GM10847 (cell line): ENCODE measurements around the gene RIC3.

Experiments
- POLR2A ChIP-seq: IDR thresholded peaks from 2 replicates; pipeline ENCODE4 v1.6.1; 2011; ENCODE audit not compliant: insufficient read length; ENCODE audit errors: extremely low read depth

Gene RIC3

DNA sequence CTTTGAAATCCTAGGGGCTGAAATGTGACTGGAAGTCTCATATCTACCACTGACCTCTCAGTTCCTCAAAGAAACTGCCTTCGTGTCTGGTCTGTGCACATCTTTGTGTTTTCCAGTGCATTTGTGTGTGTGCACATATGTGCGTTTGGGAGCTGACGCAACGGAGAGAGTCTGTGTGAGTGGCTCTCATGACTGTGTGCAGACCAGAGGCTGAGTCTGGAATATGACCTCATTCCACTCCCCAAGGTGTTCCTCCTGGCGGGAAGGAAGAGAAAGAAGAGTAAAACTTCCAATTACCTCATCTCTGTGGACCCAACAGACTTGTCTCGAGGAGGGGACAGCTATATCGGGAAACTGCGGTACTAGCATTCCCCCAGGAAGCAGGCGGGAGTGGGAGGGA, 71.4 kb downstream of the RIC3 start:
- no peak for TF ChIP-seq POLR2A

DNA sequence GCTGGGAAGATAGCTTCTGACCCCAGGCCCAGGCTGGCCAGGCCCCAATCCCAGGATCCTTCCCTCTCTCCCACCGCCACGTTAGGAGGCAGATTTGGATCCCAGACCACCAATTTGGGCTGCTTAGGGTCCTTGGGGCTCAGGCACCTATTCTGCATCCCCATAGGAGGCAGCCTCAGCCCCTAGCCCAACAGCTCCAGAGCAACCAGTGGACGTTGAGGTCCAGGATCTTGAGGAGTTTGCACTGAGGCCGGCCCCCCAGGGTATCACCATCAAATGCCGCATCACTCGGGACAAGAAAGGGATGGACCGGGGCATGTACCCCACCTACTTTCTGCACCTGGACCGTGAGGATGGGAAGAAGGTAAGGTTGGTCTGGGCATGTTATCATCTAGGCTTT, 71.8 kb downstream of the RIC3 start:
- TF ChIP-seq POLR2A = no peak

DNA sequence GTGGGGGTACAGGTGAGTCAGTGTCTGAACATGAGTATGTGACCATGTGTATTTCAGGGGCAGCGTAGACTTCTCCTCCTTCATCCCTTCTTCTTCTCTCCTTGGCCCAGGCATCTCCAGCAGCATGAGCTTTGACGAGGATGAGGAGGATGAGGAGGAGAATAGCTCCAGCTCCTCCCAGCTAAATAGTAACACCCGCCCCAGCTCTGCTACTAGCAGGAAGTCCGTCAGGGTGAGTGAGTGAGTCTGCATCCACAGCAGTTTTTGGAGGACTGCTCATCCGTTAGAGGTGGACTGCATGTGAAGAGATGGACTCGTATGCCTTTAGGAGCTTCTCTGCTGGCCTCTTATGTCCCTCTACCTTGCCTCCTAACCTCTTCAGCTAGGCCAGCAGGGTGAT, 72.2 kb downstream of the RIC3 start:
- TF ChIP-seq POLR2A = no peak

- TF ChIP-seq POLR2A = no peak
Observed at GRCh38 chr11:8095806-8096522, 72.9 kb downstream of the RIC3 start.

DNA sequence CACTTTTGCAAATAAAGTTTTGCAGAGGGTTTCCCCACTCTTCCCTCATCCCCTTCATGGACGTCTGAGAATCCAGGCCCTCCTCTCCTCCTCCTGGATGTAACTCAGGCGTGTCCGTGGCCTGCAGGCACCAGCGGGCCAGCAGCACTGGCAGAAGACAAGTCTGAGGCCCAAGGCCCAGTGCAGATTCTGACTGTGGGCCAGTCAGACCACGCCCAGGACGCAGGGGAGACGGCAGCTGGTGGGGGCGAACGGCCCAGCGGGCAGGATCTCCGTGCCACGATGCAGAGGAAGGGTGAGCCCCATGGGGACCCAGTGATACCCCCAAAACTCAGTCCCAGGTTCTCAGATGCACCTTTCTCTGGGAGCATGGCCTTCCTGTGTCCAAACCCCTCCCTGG, 73.5 kb downstream of the RIC3 start:
- no peak for TF ChIP-seq POLR2A

DNA sequence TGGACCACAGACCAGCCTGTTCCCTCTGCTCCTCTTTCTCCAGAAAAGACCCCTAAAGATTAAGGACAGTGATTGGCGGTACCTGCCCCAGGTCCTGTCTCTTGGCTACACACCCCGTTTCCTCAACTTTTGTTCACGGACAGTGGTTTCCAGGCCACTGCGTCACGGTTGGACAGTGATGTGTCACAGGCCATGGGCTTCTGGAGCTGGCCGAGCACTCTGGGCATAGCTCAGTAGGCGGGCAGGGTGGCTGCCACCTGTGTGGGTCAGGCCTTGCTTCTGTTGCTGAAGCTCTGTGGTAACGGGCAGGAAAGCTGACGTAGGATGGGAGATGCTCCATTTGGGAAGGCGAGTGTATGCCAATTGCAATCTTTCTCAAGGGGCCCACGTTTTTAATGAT, 74.2 kb downstream of the RIC3 start:
- TF ChIP-seq POLR2A = no peak

- TF ChIP-seq POLR2A = no peak
Observed at GRCh38 chr11:8093931-8094575, 74.8 kb downstream of the RIC3 start.

GRCh38 chr11:8092587-8093424, 76.0 kb downstream of the RIC3 start:
- TF ChIP-seq POLR2A = no peak

GRCh38 chr11:8091721-8092120, 77.1 kb downstream of the RIC3 start:
- TF ChIP-seq POLR2A = no peak

GRCh38 chr11:8090756-8091155, 78.1 kb downstream of the RIC3 start:
- no peak for TF ChIP-seq POLR2A

- no peak for TF ChIP-seq POLR2A
Observed at GRCh38 chr11:8089791-8090510, 78.9 kb downstream of the RIC3 start.

GRCh38 chr11:8087756-8088155, 81.1 kb downstream of the RIC3 start:
- no peak for TF ChIP-seq POLR2A

GRCh38 chr11:8087185-8087584, 81.6 kb downstream of the RIC3 start:
- TF ChIP-seq POLR2A = no peak

- TF ChIP-seq POLR2A = no peak
Observed at GRCh38 chr11:8086571-8086970, 82.3 kb downstream of the RIC3 start.

- TF ChIP-seq POLR2A = no peak
Observed at GRCh38 chr11:8086001-8086479, 82.8 kb downstream of the RIC3 start.
